Suppressor macrophage treated with lipopolysaccharide for 1 hour (primary cell): Measurements from ENCODE around the gene TMEM100.

Experiments
- DNase-seq, 3 donors: peaks; one replicate each; pipeline ENCODE4 v3.0.0-alpha.2; 2020 to 2022

Gene TMEM100

GRCh38 chr17:55722742-55723487, at the start of gene TMEM100:
Gene TMEM100 (minus strand): TSS chr17:55722864. CDS start chr17:55721070, 1,794 bp downstream.
- DNase-seq, result peak; percentile 37 to 47 (median 39)

GRCh38 chr17:55772086-55772485, 49.4 kb upstream of the TMEM100 start:
- DNase-seq, result no peak

- DNase-seq, result peak; percentile 44 to 71 (median 63)
Measured at GRCh38 chr17:55770196-55770870, 47.7 kb upstream of the TMEM100 start.

- DNase-seq, result peak; percentile 61 to 77 (median 72)
Measured at GRCh38 chr17:55769625-55770000, 46.9 kb upstream of the TMEM100 start.

GRCh38 chr17:55768936-55769624, 46.4 kb upstream of the TMEM100 start:
- no peak for DNase-seq

- DNase-seq, result no peak
Measured at GRCh38 chr17:55765472-55765871, 42.8 kb upstream of the TMEM100 start.

GRCh38 chr17:55764610-55765009, 41.9 kb upstream of the TMEM100 start:
- no peak for DNase-seq

GRCh38 chr17:55763856-55764255, 41.2 kb upstream of the TMEM100 start:
- peak; percentile 57 to 78 (median 77) for DNase-seq

- no peak for DNase-seq
Measured at GRCh38 chr17:55762086-55762858, 39.6 kb upstream of the TMEM100 start.

- DNase-seq, result no peak
Measured at GRCh38 chr17:55760643-55761355, 38.1 kb upstream of the TMEM100 start.

- DNase-seq, result no peak
Measured at GRCh38 chr17:55758171-55758570, 35.5 kb upstream of the TMEM100 start.

GRCh38 chr17:55757659-55758058, 35.0 kb upstream of the TMEM100 start:
- DNase-seq, result no peak

GRCh38 chr17:55756689-55757088, 34.0 kb upstream of the TMEM100 start:
- DNase-seq, result no peak

- no peak for DNase-seq
Measured at GRCh38 chr17:55751720-55752250, 29.1 kb upstream of the TMEM100 start.

- DNase-seq, result peak; percentile 97 to 98 (median 98)
Measured at GRCh38 chr17:55750750-55751657, 28.3 kb upstream of the TMEM100 start, which contains the start of gene PCTP. Gene PCTP (plus strand): TSS chr17:55751051. CDS start chr17:55751104, 53 bp downstream.

- no peak for DNase-seq
Measured at GRCh38 chr17:55749985-55750384, 27.3 kb upstream of the TMEM100 start.

GRCh38 chr17:55748841-55749240, 26.2 kb upstream of the TMEM100 start:
- peak; percentile 34 to 62 (median 38) for DNase-seq

- DNase-seq, result no peak
Measured at GRCh38 chr17:55747209-55747608, 24.5 kb upstream of the TMEM100 start.

GRCh38 chr17:55746466-55746865, 23.8 kb upstream of the TMEM100 start:
- no peak for DNase-seq

- DNase-seq, result no peak
Measured at GRCh38 chr17:55745258-55745657, 22.6 kb upstream of the TMEM100 start.
